ENCODE data around the gene NMT1.

NMT1 gene

DNA sequence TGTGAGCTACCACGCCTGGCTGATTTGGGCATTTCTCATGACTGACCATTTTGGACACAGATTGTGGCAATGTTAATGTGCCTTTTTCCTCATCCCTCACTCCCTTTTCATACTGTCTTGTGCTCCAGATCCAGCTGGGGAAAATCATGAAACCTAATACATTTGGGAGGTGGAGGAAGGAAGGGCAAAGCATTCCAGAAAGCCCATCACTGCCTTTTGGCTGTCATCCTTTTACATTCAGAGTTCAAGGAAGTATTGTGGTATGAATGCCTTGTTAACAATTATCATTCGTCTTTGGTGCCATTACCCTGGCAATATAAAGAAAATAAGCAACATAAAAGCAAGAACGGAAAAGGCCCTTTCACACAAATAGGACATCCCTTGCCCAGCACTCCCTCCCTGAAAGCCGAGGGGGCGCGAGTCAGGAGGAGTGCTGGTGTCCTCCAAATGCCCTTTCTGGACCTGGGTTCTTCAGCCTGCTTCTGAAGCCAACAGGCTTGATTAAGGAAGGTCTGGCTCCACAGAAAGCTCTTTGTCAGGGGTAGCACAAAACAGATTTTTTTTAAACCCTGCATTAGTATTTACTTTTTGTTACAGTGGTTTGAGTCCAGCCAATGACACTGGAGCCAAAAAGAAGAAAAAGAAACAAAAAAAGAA lies 20.1 kb downstream of the NMT1 start:
- no peak overlapping the region for H3K4me3 ChIP-seq (ENCODE audit: low read depth, low read length)
- no peaks in the 10 kb centered on the region for H3K27me3 ChIP-seq (replicated peaks)
- H3K36me3 ChIP-seq (replicated peaks): peaks cover 39% of the 10 kb centered on the region
- in situ Hi-C loops (cut with HindIII; ENCODE audit: low pct_ligation_motif_present, low sequenced_read_pairs): no loop called here
- TF ChIP-seq, protein P1, sequence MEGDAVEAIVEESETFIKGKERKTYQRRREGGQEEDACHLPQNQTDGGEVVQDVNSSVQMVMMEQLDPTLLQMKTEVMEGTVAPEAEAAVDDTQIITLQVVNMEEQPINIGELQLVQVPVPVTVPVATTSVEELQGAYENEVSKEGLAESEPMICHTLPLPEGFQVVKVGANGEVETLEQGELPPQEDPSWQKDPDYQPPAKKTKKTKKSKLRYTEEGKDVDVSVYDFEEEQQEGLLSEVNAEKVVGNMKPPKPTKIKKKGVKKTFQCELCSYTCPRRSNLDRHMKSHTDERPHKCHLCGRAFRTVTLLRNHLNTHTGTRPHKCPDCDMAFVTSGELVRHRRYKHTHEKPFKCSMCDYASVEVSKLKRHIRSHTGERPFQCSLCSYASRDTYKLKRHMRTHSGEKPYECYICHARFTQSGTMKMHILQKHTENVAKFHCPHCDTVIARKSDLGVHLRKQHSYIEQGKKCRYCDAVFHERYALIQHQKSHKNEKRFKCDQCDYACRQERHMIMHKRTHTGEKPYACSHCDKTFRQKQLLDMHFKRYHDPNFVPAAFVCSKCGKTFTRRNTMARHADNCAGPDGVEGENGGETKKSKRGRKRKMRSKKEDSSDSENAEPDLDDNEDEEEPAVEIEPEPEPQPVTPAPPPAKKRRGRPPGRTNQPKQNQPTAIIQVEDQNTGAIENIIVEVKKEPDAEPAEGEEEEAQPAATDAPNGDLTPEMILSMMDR (IDR thresholded peaks at IDR 0.05; ENCODE audit: low read depth, low read length, missing control alignments): no peak
- H3K27ac ChIP-seq: no peak overlapping the region
- DNase-seq: no peak

GRCh38 chr17:45086391-45086790 lies 25.3 kb downstream of the NMT1 start:
- in situ Hi-C loops (cut with HindIII; ENCODE audit: low pct_ligation_motif_present, low sequenced_read_pairs): no loop called here
- Histone ChIP-seq H3K36me3 (replicated peaks) (peaks cover 64% of the 10 kb centered on the region), H3K27me3 (replicated peaks) (no peaks in the 10 kb centered on the region), H3K4me3 (ENCODE audit: low read depth, low read length) (no peak overlapping the region), H3K27ac (no peak overlapping the region)
- TF ChIP-seq, protein P1 (IDR thresholded peaks at IDR 0.05; ENCODE audit: low read depth, low read length, missing control alignments): no peak
- DNase-seq: no peak

GRCh38 chr17:45086865-45087503 lies 25.9 kb downstream of the NMT1 start:
- in situ Hi-C loops (cut with HindIII; ENCODE audit: low pct_ligation_motif_present, low sequenced_read_pairs): no loop called here

DNA sequence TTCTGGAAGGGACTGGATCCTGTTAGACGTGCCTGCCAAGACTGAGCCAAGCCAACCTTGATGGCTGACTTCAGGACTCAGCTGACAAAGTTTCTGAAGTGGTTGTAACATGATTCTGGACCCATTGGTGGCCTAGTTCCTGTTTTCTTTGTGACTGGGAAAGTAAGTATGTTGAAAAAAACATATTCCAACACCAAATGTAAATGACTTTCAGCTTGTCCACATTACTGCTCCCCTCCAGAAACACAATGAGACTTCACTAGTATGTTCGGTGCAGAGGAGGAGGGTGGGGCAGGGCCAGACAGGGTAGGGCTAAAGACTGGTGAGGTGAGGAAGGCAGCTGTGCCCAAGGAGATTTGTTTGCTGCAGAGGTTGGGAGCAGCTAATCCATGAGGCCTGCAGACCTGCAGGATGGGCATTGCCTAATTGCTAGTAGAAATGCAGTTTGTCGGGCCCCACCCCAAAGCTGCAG lies 26.4 kb downstream of the NMT1 start:
- peak; percentile 38 for DNase-seq
- no peak overlapping the region for H3K27ac ChIP-seq
- TF ChIP-seq, protein P1 (IDR thresholded peaks at IDR 0.05; ENCODE audit: low read depth, low read length, missing control alignments): no peak
- no peak overlapping the region for H3K4me3 ChIP-seq (ENCODE audit: low read depth, low read length)
- H3K27me3 ChIP-seq (replicated peaks): no peaks in the 10 kb centered on the region
- peaks cover 59% of the 10 kb centered on the region for H3K36me3 ChIP-seq (replicated peaks)
- in situ Hi-C loops (cut with HindIII; ENCODE audit: low pct_ligation_motif_present, low sequenced_read_pairs): no loop called here

More at GRCh38 chr17:45086865-45087503, 25.9 kb downstream of the NMT1 start:
- Histone ChIP-seq H3K36me3 (replicated peaks) (peaks cover 62% of the 10 kb centered on the region), H3K27ac (no peak overlapping the region), H3K27me3 (replicated peaks) (no peaks in the 10 kb centered on the region), H3K4me3 (ENCODE audit: low read depth, low read length) (no peak overlapping the region)
- TF ChIP-seq, protein P1 (IDR thresholded peaks at IDR 0.05; ENCODE audit: low read depth, low read length, missing control alignments): no peak
- DNase-seq: no peak

- Histone ChIP-seq H3K4me3 (ENCODE audit: low read depth, low read length) (no peak overlapping the region), H3K27ac (no peak overlapping the region), H3K36me3 (replicated peaks) (peaks cover 55% of the 10 kb centered on the region), H3K27me3 (replicated peaks) (no peaks in the 10 kb centered on the region)
- TF ChIP-seq, protein P1 (IDR thresholded peaks at IDR 0.05; ENCODE audit: low read depth, low read length, missing control alignments): no peak
- in situ Hi-C loops (cut with HindIII; ENCODE audit: low pct_ligation_motif_present, low sequenced_read_pairs): no loop called here
- no peak for DNase-seq
Measured at GRCh38 chr17:45087978-45088377, 26.9 kb downstream of the NMT1 start.

Data from brain microvascular endothelial cell (primary cell).